ENCODE results near the gene ANO5. TPM values are rescaled to one million over a fixed set of nuclear protein-coding genes. Genes with fewer than 3 reads are reported as not detected.

Gene ANO5, protein sequence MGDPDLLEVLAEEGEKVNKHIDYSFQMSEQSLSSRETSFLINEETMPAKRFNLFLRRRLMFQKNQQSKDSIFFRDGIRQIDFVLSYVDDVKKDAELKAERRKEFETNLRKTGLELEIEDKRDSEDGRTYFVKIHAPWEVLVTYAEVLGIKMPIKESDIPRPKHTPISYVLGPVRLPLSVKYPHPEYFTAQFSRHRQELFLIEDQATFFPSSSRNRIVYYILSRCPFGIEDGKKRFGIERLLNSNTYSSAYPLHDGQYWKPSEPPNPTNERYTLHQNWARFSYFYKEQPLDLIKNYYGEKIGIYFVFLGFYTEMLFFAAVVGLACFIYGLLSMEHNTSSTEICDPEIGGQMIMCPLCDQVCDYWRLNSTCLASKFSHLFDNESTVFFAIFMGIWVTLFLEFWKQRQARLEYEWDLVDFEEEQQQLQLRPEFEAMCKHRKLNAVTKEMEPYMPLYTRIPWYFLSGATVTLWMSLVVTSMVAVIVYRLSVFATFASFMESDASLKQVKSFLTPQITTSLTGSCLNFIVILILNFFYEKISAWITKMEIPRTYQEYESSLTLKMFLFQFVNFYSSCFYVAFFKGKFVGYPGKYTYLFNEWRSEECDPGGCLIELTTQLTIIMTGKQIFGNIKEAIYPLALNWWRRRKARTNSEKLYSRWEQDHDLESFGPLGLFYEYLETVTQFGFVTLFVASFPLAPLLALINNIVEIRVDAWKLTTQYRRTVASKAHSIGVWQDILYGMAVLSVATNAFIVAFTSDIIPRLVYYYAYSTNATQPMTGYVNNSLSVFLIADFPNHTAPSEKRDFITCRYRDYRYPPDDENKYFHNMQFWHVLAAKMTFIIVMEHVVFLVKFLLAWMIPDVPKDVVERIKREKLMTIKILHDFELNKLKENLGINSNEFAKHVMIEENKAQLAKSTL
- 10 to 100 TPM in 5 of 10 donors, 1 to 10 TPM in 5; 6.4 to 19.7 (median 9.8) TPM for polyA plus RNA-seq (ENCODE audit: insufficient read length in 10 of 10)
- long read RNA-seq, donor 1, result 0 reads
- long read RNA-seq, donor 2, partial matches to known transcripts, result 6 of 6 reads
- long read RNA-seq, donor 2, other reads (novel, unspliced or antisense), result 0 of 6 reads
- long read RNA-seq, donor 3, result 0 reads
- long read RNA-seq, donor 4, result 0 reads
- long read RNA-seq, donor 5, full-length matches to known transcripts, result 1 of 1 reads
- long read RNA-seq, donor 5, partial matches to known transcripts, result 0 of 1 reads
- long read RNA-seq, donor 5, other reads (novel, unspliced or antisense), result 0 of 1 reads
- long read RNA-seq, donor 6, result 0 reads
- long read RNA-seq, donor 7, partial matches to known transcripts, result 6 of 6 reads
- long read RNA-seq, donor 7, other reads (novel, unspliced or antisense), result 0 of 6 reads
- long read RNA-seq, donor 8, partial matches to known transcripts, result 0 of 5 reads
- long read RNA-seq, donor 8, other reads (novel, unspliced or antisense), result 5 of 5 reads
- long read RNA-seq, donor 9, result 0 reads

DNA sequence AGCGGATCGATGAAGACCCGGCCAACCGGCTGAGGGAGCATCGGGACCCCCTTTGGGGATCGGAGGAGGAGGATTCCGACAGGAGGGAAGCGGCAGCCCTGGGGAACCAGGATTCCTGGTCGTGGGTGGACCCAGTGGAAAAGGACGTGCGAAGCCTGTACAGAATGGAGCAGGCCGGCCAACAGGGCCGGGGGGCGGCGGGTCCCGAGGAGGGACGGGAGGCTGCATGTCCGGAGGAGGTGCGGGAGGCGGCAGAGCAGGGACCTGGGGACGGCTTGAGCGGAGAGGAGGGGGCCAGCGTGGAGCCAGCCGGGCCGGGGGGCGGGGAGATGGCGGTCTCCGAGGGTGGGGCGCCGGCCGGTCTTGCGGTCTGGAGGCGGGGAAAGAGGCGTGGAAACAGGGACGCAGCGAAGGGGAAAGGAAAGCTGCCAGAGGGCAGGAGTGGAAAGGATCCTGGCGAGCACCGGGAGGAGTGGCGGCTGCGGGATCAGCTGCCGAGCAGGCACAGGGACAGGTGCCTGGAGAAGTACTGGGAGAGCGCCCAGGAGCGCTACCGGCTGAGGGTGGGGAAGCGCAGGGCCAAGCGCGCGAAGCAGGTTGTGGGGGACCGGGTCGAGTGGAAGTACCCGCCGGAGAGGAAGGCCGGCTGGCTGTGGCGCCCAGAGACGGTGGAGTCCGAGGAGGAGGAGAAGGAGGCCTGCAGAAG, at the start of gene ANO5:
Gene ANO5 (plus strand): TSS at position 444 of the 706 bp plus-strand sequence. CDS start 408 bp downstream, outside the sequence.
- DNase-seq, result peak; percentile 27 to 69 (median 58)

GRCh38 chr11:22151649-22152197, 41.2 kb upstream of the ANO5 start:
- no peak for DNase-seq

GRCh38 chr11:22157531-22157930, 35.4 kb upstream of the ANO5 start:
- DNase-seq, result no peak

- no peak for DNase-seq
Observed at GRCh38 chr11:22161489-22161888, 31.4 kb upstream of the ANO5 start.

GRCh38 chr11:22162756-22163155, 30.1 kb upstream of the ANO5 start:
- no peak for DNase-seq

GRCh38 chr11:22163394-22163797, 29.5 kb upstream of the ANO5 start:
- DNase-seq, result peak in 1 of 3 donors; percentile 3

GRCh38 chr11:22165087-22165486, 27.8 kb upstream of the ANO5 start:
- DNase-seq, result no peak

DNA sequence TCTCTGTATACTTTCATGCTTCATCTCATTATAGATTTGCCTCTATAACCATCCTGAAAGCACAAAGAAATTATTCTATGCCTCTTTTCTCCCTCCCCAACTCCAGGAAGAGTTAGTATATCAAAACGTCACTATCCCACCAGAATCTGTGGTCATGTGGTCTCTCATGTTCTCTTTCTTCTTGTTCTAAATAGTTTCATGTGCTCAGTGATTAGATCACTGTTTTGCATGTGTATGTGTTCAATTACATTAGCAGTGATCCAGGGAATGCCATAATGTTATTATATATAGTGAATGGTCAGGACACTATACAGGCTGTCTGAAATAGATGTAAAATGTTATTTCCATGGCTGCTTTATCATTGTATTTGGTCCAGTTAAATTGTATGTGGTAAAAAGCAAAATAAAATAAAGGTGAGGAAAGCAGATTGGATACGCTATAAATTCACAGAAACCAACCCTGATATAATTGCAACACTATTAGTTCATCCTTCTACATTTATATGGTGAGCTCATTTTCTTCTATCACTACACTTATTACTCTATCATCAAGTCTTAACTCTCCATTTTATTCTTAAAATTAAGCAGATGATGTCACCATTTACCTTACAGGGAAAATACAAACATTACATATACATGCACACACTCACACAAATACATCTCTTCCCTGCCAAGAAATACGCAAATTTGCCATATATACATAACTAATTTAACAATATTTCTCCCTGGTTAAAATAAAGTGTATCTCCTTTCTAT, 26.9 kb upstream of the ANO5 start:
- DNase-seq, result no peak

DNA sequence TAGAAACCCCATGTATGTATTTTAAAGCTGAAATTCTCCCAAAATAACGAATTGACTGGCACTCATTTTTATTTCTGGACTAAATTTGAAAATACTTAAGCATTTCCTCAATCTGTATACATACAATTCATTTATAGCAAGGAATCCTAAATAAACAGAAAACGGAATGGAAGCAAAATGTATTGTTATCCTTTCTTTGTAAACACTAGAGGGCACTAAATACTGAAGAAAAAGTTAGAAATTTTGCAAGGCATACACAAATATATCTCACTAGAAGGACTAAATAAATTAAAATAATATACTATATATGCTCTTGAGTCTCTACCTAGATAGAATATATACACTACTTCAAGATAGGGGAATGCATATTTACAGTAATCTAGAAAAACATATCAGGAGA, 23.1 kb upstream of the ANO5 start:
- DNase-seq, result no peak

DNA sequence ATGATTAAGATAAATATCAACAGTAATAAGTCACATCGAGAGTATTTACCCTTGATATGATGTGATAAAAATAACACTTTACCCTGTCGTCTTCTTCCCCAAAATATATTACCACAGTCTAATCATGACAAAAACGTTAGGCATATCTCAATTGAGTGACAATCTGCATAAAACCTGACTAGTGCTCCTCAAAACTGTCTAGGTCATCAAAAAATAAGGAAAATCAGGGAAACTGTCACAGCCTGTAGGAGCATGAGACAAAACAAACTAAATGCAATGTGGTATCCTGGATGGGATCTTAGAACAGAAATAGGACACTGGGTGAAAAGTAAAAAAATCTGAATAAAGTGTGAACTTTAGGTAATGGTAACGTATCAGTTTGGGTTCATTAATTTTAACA, 19.4 kb upstream of the ANO5 start:
- no peak for DNase-seq

DNA sequence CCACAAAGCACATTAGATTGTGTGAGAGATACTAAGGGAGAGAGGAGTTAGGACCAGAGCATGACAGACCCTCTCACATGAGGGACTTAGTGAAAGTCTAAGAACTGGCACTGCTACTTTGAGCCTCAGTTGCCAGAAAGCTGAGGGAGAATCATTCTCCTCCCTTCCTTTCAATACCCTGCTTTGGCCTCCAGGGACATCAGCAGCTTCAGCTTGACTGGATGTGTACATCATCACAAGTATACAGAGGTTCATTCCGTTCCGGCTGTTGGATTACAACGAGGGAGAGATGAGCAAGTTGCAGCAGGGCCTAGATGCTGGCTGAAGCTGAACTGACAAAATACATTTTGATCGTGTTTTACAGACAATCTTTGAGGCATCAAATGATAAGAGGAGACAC, 15.7 kb upstream of the ANO5 start:
- no peak for DNase-seq

DNA sequence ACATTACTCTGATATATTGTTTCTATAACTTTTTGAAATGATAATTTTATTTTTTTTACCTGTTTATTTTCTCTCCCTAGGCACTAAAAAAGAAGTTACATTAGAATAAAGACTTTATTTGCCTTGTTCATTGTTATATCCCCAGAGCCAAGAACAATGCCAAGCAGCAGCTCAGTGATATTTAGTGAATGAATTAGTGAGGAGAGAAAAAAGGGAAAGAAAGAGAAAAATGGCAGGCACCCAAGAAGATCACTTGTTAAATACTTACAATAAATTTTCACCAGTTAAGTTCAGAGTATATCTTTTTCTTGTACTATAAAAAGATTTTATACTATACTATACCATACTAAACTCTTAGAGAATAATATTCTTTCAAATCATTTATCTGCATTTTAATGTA, 13.3 kb upstream of the ANO5 start:
- no peak for DNase-seq

DNA sequence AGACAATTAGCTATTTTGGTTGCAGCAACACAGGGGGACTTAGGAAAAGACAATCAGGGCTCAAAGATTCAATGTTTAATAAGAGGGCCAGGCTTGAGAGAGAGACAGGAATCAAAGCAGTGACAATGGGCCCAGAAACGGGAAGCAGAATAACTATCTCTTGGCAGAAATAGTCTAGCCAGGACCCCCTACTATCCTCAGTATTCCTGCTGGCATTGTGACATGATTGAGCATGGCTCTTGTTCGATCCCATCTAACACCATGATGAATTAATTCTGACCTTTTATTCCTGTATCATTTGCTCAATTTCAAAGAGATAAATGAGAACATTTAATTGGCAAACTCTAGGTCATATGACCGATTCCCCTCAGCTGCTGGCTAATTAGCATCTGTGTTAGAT, 12.8 kb upstream of the ANO5 start:
- no peak for DNase-seq

DNA sequence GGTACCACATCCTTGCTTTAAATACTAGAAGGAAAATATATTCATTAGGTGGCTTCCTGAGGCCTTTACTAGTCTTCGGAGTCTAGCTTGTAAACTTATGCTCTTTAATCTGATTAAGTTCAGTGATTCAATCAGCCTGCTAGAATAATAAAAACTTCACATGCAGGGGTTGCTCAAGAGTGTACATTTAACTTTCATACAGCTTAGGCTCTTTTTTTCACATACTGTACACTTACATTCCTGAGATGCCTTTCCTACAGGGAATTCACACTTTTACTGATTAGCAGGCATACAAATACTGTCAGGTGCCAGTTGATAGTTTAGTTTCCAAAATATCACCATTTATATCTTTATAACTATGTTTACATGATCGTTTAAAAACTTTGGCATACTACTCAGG, 3.2 kb upstream of the ANO5 start:
- no peak for DNase-seq

DNA sequence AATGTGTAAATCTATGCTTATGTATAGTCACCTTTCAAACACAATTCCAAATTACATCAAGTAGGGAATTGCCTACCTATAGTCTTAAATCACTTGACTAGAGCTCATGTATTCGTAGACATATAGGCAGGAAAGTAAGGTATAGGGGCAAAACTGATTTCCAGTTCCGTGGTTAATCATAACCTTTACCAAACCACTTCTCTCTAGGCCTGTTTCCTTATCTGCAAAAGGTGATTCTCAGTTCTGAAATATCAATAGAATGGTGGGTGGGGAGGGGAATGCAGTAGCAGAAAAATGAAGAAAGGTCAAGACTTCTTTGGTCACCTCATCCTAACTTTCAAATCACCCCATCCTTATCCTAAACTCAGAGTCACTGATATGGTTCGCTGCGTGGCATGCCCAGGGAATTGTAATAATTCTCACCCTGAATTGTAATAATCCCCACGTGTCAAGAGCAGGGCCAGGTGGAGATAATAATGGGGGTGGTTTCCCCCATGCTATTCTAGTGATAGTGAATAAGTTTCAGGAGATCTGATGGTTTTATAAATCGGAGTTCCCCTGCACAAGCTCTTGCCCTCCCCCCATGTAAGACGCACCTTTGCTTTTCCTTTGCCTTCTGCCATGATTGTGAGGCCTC, 1.9 kb upstream of the ANO5 start:
- DNase-seq, result no peak

DNA sequence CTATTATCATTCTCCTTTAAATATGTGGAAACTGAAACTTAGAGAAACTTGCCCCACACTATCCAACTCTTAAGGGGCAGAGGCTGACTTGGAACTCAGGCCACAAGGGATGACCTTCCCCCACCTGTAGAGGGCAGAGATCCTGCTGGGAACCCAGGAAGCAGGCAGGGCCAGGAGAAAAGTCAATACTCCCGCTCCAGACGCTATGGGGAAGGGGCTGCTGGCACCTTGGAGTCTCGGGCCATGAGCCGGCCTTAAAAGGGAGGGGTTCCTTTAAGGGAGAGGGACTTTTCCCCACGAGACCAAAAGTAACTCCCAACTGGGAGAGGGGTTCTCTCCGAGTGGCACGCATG, 620 bp upstream of the ANO5 start:
- peak in 1 of 3 donors; percentile 5 for DNase-seq

GRCh38 chr11:22193348-22194051, 615 bp downstream of the ANO5 start:
- DNase-seq, result peak in 2 of 3 donors; percentile 9 to 35

DNA sequence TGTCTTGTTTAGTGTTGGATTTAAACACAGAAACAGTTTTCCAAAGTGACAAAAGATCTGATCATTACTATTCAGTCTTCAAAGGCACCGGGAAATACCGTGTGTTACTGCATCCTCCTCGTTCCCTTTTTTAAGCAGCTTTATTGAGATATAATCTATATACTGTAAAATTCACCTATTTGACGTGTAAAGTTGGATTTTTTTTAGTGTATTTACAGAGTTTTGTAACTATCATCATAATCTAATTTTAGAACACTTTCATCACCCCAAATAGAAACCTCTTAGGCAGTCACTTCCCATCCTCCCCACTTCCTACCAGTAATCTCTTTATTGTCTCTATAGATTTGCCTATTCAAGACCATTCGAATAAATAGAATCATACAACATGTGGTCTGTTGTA, 1.4 kb downstream of the ANO5 start:
- no peak for DNase-seq

GRCh38 chr11:22194907-22195306, 2.0 kb downstream of the ANO5 start:
- no peak for DNase-seq

Measured in muscle of back (tissue), 13 donors.